ENCODE data around the gene WWP2. TPM values are rescaled to one million over a fixed set of nuclear protein-coding genes. Genes with fewer than 3 reads are reported as not detected.

The WWP2 gene
- total RNA-seq, 1 donor = 42.5 TPM

GRCh38 chr16:69890892-69891282, 128.8 kb downstream of the WWP2 start:
- Histone ChIP-seq H3K27me3 (ENCODE audit: insufficient read depth, low read length) (no peaks in the 10 kb centered on the region), H3K9me3 (ENCODE audit: low read depth, low read length) (no peaks in the 10 kb centered on the region), H3K4me1 (ENCODE audit: insufficient read depth, low read length) (no peaks in the 10 kb centered on the region), H3K4me3 (ENCODE audit: low read length) (no peak overlapping the region)

- Histone ChIP-seq H3K4me1 (ENCODE audit: insufficient read depth, low read length) (no peaks in the 10 kb centered on the region), H3K27me3 (ENCODE audit: insufficient read depth, low read length) (no peaks in the 10 kb centered on the region), H3K4me3 (ENCODE audit: low read length) (no peak overlapping the region), H3K9me3 (ENCODE audit: low read depth, low read length) (no peaks in the 10 kb centered on the region)
Measured at GRCh38 chr16:69892378-69892777, 130.2 kb downstream of the WWP2 start.

- Histone ChIP-seq H3K4me1 (ENCODE audit: insufficient read depth, low read length) (no peaks in the 10 kb centered on the region), H3K27me3 (ENCODE audit: insufficient read depth, low read length) (no peaks in the 10 kb centered on the region), H3K4me3 (ENCODE audit: low read length) (no peak overlapping the region)
Measured at GRCh38 chr16:69893106-69893505, 131.0 kb downstream of the WWP2 start.

GRCh38 chr16:69894676-69895075, 132.5 kb downstream of the WWP2 start:
- Histone ChIP-seq H3K9me3 (ENCODE audit: low read depth, low read length) (no peaks in the 10 kb centered on the region), H3K27me3 (ENCODE audit: insufficient read depth, low read length) (no peaks in the 10 kb centered on the region), H3K4me3 (ENCODE audit: low read length) (no peak overlapping the region), H3K4me1 (ENCODE audit: insufficient read depth, low read length) (no peaks in the 10 kb centered on the region)

More at GRCh38 chr16:69893106-69893505, 131.0 kb downstream of the WWP2 start:
- H3K9me3 ChIP-seq (ENCODE audit: low read depth, low read length) = no peaks in the 10 kb centered on the region

GRCh38 chr16:69903865-69904415, 141.8 kb downstream of the WWP2 start:
- H3K27me3 ChIP-seq (ENCODE audit: insufficient read depth, low read length) = no peaks in the 10 kb centered on the region
- no peaks in the 10 kb centered on the region for H3K9me3 ChIP-seq (ENCODE audit: low read depth, low read length)
- no peaks in the 10 kb centered on the region for H3K4me1 ChIP-seq (ENCODE audit: insufficient read depth, low read length)
- no peak overlapping the region for H3K4me3 ChIP-seq (ENCODE audit: low read length)

GRCh38 chr16:69904495-69905170, 142.5 kb downstream of the WWP2 start:
- Histone ChIP-seq H3K4me1 (ENCODE audit: insufficient read depth, low read length) (no peaks in the 10 kb centered on the region), H3K27me3 (ENCODE audit: insufficient read depth, low read length) (no peaks in the 10 kb centered on the region), H3K4me3 (ENCODE audit: low read length) (no peak overlapping the region), H3K9me3 (ENCODE audit: low read depth, low read length) (no peaks in the 10 kb centered on the region)

- Histone ChIP-seq H3K9me3 (ENCODE audit: low read depth, low read length) (no peaks in the 10 kb centered on the region), H3K27me3 (ENCODE audit: insufficient read depth, low read length) (no peaks in the 10 kb centered on the region), H3K4me1 (ENCODE audit: insufficient read depth, low read length) (no peaks in the 10 kb centered on the region), H3K4me3 (ENCODE audit: low read length) (no peak overlapping the region)
Measured at GRCh38 chr16:69905171-69905555, 143.0 kb downstream of the WWP2 start.

GRCh38 chr16:69906838-69907401, 144.8 kb downstream of the WWP2 start:
- Histone ChIP-seq H3K9me3 (ENCODE audit: low read depth, low read length) (no peaks in the 10 kb centered on the region), H3K4me3 (ENCODE audit: low read length) (no peak overlapping the region), H3K27me3 (ENCODE audit: insufficient read depth, low read length) (no peaks in the 10 kb centered on the region), H3K4me1 (ENCODE audit: insufficient read depth, low read length) (no peaks in the 10 kb centered on the region)

GRCh38 chr16:69909043-69909442, 146.9 kb downstream of the WWP2 start:
- no peaks in the 10 kb centered on the region for H3K4me1 ChIP-seq (ENCODE audit: insufficient read depth, low read length)
- H3K27me3 ChIP-seq (ENCODE audit: insufficient read depth, low read length) = no peaks in the 10 kb centered on the region
- no peak overlapping the region for H3K4me3 ChIP-seq (ENCODE audit: low read length)
- H3K9me3 ChIP-seq (ENCODE audit: low read depth, low read length) = no peaks in the 10 kb centered on the region

- Histone ChIP-seq H3K27me3 (ENCODE audit: insufficient read depth, low read length) (no peaks in the 10 kb centered on the region), H3K4me1 (ENCODE audit: insufficient read depth, low read length) (no peaks in the 10 kb centered on the region), H3K4me3 (ENCODE audit: low read length) (no peak overlapping the region), H3K9me3 (ENCODE audit: low read depth, low read length) (no peaks in the 10 kb centered on the region)
Measured at GRCh38 chr16:69909760-69910159, 147.6 kb downstream of the WWP2 start.

- Histone ChIP-seq H3K9me3 (ENCODE audit: low read depth, low read length) (no peaks in the 10 kb centered on the region), H3K4me3 (ENCODE audit: low read length) (no peak overlapping the region), H3K27me3 (ENCODE audit: insufficient read depth, low read length) (no peaks in the 10 kb centered on the region), H3K4me1 (ENCODE audit: insufficient read depth, low read length) (no peaks in the 10 kb centered on the region)
Measured at GRCh38 chr16:69910964-69911363, 148.8 kb downstream of the WWP2 start.

- Histone ChIP-seq H3K4me3 (ENCODE audit: low read length) (no peak overlapping the region), H3K27me3 (ENCODE audit: insufficient read depth, low read length) (no peaks in the 10 kb centered on the region), H3K9me3 (ENCODE audit: low read depth, low read length) (no peaks in the 10 kb centered on the region), H3K4me1 (ENCODE audit: insufficient read depth, low read length) (no peaks in the 10 kb centered on the region)
Measured at GRCh38 chr16:69916462-69916861, 154.3 kb downstream of the WWP2 start.

GRCh38 chr16:69917311-69917710, 155.2 kb downstream of the WWP2 start:
- H3K4me3 ChIP-seq (ENCODE audit: low read length) = no peak overlapping the region
- no peaks in the 10 kb centered on the region for H3K4me1 ChIP-seq (ENCODE audit: insufficient read depth, low read length)
- H3K9me3 ChIP-seq (ENCODE audit: low read depth, low read length) = no peaks in the 10 kb centered on the region
- H3K27me3 ChIP-seq (ENCODE audit: insufficient read depth, low read length) = no peaks in the 10 kb centered on the region

GRCh38 chr16:69917739-69918138, 155.6 kb downstream of the WWP2 start:
- H3K4me1 ChIP-seq (ENCODE audit: insufficient read depth, low read length) = no peaks in the 10 kb centered on the region

GRCh38 chr16:69918241-69918640, 156.1 kb downstream of the WWP2 start:
- no peaks in the 10 kb centered on the region for H3K4me1 ChIP-seq (ENCODE audit: insufficient read depth, low read length)
- no peak overlapping the region for H3K4me3 ChIP-seq (ENCODE audit: low read length)
- no peaks in the 10 kb centered on the region for H3K27me3 ChIP-seq (ENCODE audit: insufficient read depth, low read length)
- H3K9me3 ChIP-seq (ENCODE audit: low read depth, low read length) = no peaks in the 10 kb centered on the region

More at GRCh38 chr16:69917739-69918138, 155.6 kb downstream of the WWP2 start:
- Histone ChIP-seq H3K27me3 (ENCODE audit: insufficient read depth, low read length) (no peaks in the 10 kb centered on the region), H3K4me3 (ENCODE audit: low read length) (no peak overlapping the region), H3K9me3 (ENCODE audit: low read depth, low read length) (no peaks in the 10 kb centered on the region)

GRCh38 chr16:69921127-69921526, 159.0 kb downstream of the WWP2 start:
- no peaks in the 10 kb centered on the region for H3K27me3 ChIP-seq (ENCODE audit: insufficient read depth, low read length)
- H3K4me1 ChIP-seq (ENCODE audit: insufficient read depth, low read length) = no peaks in the 10 kb centered on the region
- no peak overlapping the region for H3K4me3 ChIP-seq (ENCODE audit: low read length)
- H3K9me3 ChIP-seq (ENCODE audit: low read depth, low read length) = no peaks in the 10 kb centered on the region

All from mononuclear cell (primary cell).